Ascending aorta (tissue), 2 donors: ENCODE data around the gene NDUFV2. TPM values are rescaled to one million over a fixed set of nuclear protein-coding genes. Genes with fewer than 3 reads are reported as not detected.

Experiments used
- DNase-seq, 2 donors: peaks; one replicate each; pipeline ENCODE4 v3.0.0-alpha.2; 2019; ENCODE audit warnings: low spot score in 2 of 2
- H3K27ac ChIP-seq, 2 donors: fragments of 200-600 bp; sonication (generic); one replicate each; pipeline ENCODE4 v1.5.1; 2016 to 2017; ENCODE audit warnings: mild to moderate bottlenecking in 1 of 2
- H3K27me3 ChIP-seq: fragments of 200-600 bp; sonication (generic); one replicate; pipeline ENCODE4 v1.5.1; 2017
- H3K36me3 ChIP-seq, 2 donors: fragments of 200-600 bp; sonication (generic); one replicate each; pipeline ENCODE4 v1.5.1; 2016
- H3K4me1 ChIP-seq, 2 donors: fragments of 200-600 bp; sonication (generic); one replicate each; pipeline ENCODE4 v1.5.1; 2016 to 2017; ENCODE audit warnings: mild to moderate bottlenecking in 1 of 2
- H3K4me3 ChIP-seq, 2 donors: fragments of 200-600 bp; sonication (generic); one replicate each; pipeline ENCODE4 v1.5.1; 2016 to 2017; ENCODE audit warnings: mild to moderate bottlenecking in 1 of 2
- H3K9me3 ChIP-seq, 2 donors: fragments of 200-600 bp; sonication (generic); one replicate each; pipeline ENCODE4 v1.5.1; 2016
- CTCF ChIP-seq, 3 experiments: fragments of 200-600 bp in 2 of 3; fragments of 450-650 bp in 1 of 3; sonication (generic) in 2 of 3; IDR thresholded peaks; one replicate each; pipeline ENCODE4 v1.5.1; 2016 to 2019; ENCODE audit warnings: antibody characterized with exemption in 3 of 3, mild to moderate bottlenecking in 1 of 3, moderate library complexity in 1 of 3
- intact Hi-C: fragments of 100-400 bp; cut with DNase I; formaldehyde crosslinking; loops from one replicate; pipeline ENCODE4 v1.15.1; 2023
- total RNA-seq: library from RNA; depleted of rRNA; stranded (reverse); fragments of >200 nt; gene quantifications from one replicate; pipeline ENCODE4 v1.1.0, GENCODE V29; 2016

The NDUFV2 gene
- total RNA-seq: 48.6 TPM

GRCh38 chr18:9102508-9103375 is at the start of gene NDUFV2:
NDUFV2 (plus strand) TSS chr18:9102699; CDS start chr18:9102744, 45 bp downstream.
- Histone ChIP-seq H3K27ac (peak within 1 kb of the TSS; percentile 91 to 92), H3K4me3 (peak within 1 kb of the TSS; percentile 67 to 77), H3K9me3 (no peaks in the 10 kb centered on the region), H3K27me3 (no peaks in the 10 kb centered on the region), H3K4me1 (peaks cover 3 to 31% of the 10 kb centered on the region in 2 donors), H3K36me3 (no peaks in the 10 kb centered on the region)
- TF ChIP-seq CTCF (IDR thresholded peaks at IDR 0.05): peak in 1 of 3 experiments; percentile 16
- intact Hi-C loops: loop anchor here (1.0 to 10.0 kb wide), 7 partner anchors 15 to 812 kb away; partner anchors contain the start of genes ANKRD12, TWSG1 and VAPA
- DNase-seq: peak; percentile 80 to 98

GRCh38 chr18:9053814-9054213 is 48.7 kb upstream of the NDUFV2 start:
- intact Hi-C loops: loop anchor here (2.0 to 10.0 kb wide), 3 partner anchors 37 to 349 kb away; partner anchors contain the start of gene MTCL1
- no peaks in the 10 kb centered on the region for H3K36me3 ChIP-seq
- H3K4me1 ChIP-seq: peaks cover 0 to 7% of the 10 kb centered on the region in 2 donors
- DNase-seq: no peak
- no peaks in the 10 kb centered on the region for H3K9me3 ChIP-seq
- no peak overlapping the region for H3K4me3 ChIP-seq
- H3K27me3 ChIP-seq: no peaks in the 10 kb centered on the region
- H3K27ac ChIP-seq: no peak overlapping the region
- TF ChIP-seq CTCF (IDR thresholded peaks at IDR 0.05): no peak

- no peaks in the 10 kb centered on the region for H3K9me3 ChIP-seq
- no peaks in the 10 kb centered on the region for H3K36me3 ChIP-seq
- intact Hi-C loops: loop anchor here (1.0 to 10.0 kb wide), 6 partner anchors 38 to 359 kb away; partner anchors contain the start of genes ANKRD12, MTCL1 and NDUFV2
- peaks cover 0 to 7% of the 10 kb centered on the region in 2 donors for H3K4me1 ChIP-seq
- no peaks in the 10 kb centered on the region for H3K27me3 ChIP-seq
- peak overlapping the region; percentile 52 to 57 for H3K27ac ChIP-seq
- DNase-seq: no peak
- H3K4me3 ChIP-seq: no peak overlapping the region
- no peak for TF ChIP-seq CTCF (IDR thresholded peaks at IDR 0.05)
Measured at GRCh38 chr18:9055185-9055584, 47.3 kb upstream of the NDUFV2 start.

- no peaks in the 10 kb centered on the region for H3K36me3 ChIP-seq
- no peaks in the 10 kb centered on the region for H3K27me3 ChIP-seq
- intact Hi-C loops: loop anchor here (1.0 to 10.0 kb wide), 6 partner anchors 39 to 359 kb away; partner anchors contain the start of genes ANKRD12, MTCL1 and NDUFV2
- H3K27ac ChIP-seq: peak overlapping the region; percentile 52 to 57
- H3K9me3 ChIP-seq: no peaks in the 10 kb centered on the region
- no peak for TF ChIP-seq CTCF (IDR thresholded peaks at IDR 0.05)
- H3K4me3 ChIP-seq: no peak overlapping the region
- H3K4me1 ChIP-seq: peaks cover 0 to 7% of the 10 kb centered on the region in 2 donors
- DNase-seq: no peak
Measured at GRCh38 chr18:9055626-9056025, 46.9 kb upstream of the NDUFV2 start.

GRCh38 chr18:9057646-9058045 is 44.9 kb upstream of the NDUFV2 start:
- H3K4me3 ChIP-seq: no peak overlapping the region
- H3K27me3 ChIP-seq: no peaks in the 10 kb centered on the region
- no peak for DNase-seq
- no peak overlapping the region for H3K27ac ChIP-seq
- intact Hi-C loops: loop anchor here (5.0 to 10.0 kb wide), 3 partner anchors 45 to 80 kb away; partner anchors contain the start of genes ANKRD12 and NDUFV2
- peaks cover 0 to 7% of the 10 kb centered on the region in 2 donors for H3K4me1 ChIP-seq
- H3K36me3 ChIP-seq: no peaks in the 10 kb centered on the region
- H3K9me3 ChIP-seq: no peaks in the 10 kb centered on the region
- no peak for TF ChIP-seq CTCF (IDR thresholded peaks at IDR 0.05)
